BLaER1 (cell line): ENCODE data around the gene SREK1IP1.

Experiments used
- H3K27ac ChIP-seq: shearing (Covaris generic); formaldehyde crosslinking; 2 replicates; pipeline ENCODE4 v1.8.1; 2022
- H3K27me3 ChIP-seq: shearing (Covaris generic); formaldehyde crosslinking; 2 replicates; pipeline ENCODE4 v1.8.1; 2022
- H3K36me3 ChIP-seq: shearing (Covaris generic); formaldehyde crosslinking; 2 replicates; pipeline ENCODE4 v1.8.1; 2022
- H3K4me1 ChIP-seq: shearing (Covaris generic); formaldehyde crosslinking; 2 replicates; pipeline ENCODE4 v1.8.1; 2022
- H3K4me2 ChIP-seq: shearing (Covaris generic); formaldehyde crosslinking; 2 replicates; pipeline ENCODE4 v1.8.1; 2022
- H3K4me3 ChIP-seq: shearing (Covaris generic); formaldehyde crosslinking; 2 replicates; pipeline ENCODE4 v1.8.1; 2022
- H3K9ac ChIP-seq: shearing (Covaris generic); formaldehyde crosslinking; 2 replicates; pipeline ENCODE4 v1.8.1; 2022
- H3K9me3 ChIP-seq: shearing (Covaris generic); formaldehyde crosslinking; 2 replicates; pipeline ENCODE4 v1.8.1; 2022
- H4K20me1 ChIP-seq: shearing (Covaris generic); formaldehyde crosslinking; 2 replicates; pipeline ENCODE4 v1.8.1; 2022
- Cebpa-rat ChIP-seq: shearing (Covaris generic); IDR thresholded peaks from 2 replicates; pipeline ENCODE4 v1.8.1; 2022

The SREK1IP1 gene

GRCh38 chr5:64767959-64768357 is 533 bp downstream of the SREK1IP1 start:
- Histone ChIP-seq H3K4me1 (peaks cover 47% of the 10 kb centered on the region), H4K20me1 (peaks cover 41% of the 10 kb centered on the region), H3K4me3 (peak overlapping the region; percentile 96), H3K9me3 (no peaks in the 10 kb centered on the region), H3K36me3 (peaks cover 33% of the 10 kb centered on the region), H3K27me3 (no peaks in the 10 kb centered on the region), H3K27ac (peak overlapping the region; percentile 98), H3K9ac (peak overlapping the region; percentile 96), H3K4me2 (peak overlapping the region; percentile 84)
- no peak for TF ChIP-seq Cebpa-rat

- Histone ChIP-seq H3K27ac (no peak overlapping the region), H3K9ac (peak overlapping the region; percentile 96; the same call in 1 of the 2 replicates), H3K4me3 (peak overlapping the region; percentile 96), H3K36me3 (peaks cover 33% of the 10 kb centered on the region), H3K27me3 (no peaks in the 10 kb centered on the region), H3K4me1 (peaks cover 43% of the 10 kb centered on the region), H3K4me2 (peak overlapping the region; percentile 84), H3K9me3 (no peaks in the 10 kb centered on the region), H4K20me1 (peaks cover 49% of the 10 kb centered on the region)
- no peak for TF ChIP-seq Cebpa-rat
Measured at GRCh38 chr5:64766941-64767340, 1.6 kb downstream of the SREK1IP1 start.

- H3K9me3 ChIP-seq, result no peaks in the 10 kb centered on the region
- H3K9ac ChIP-seq, result no peak overlapping the region
- H3K4me1 ChIP-seq, result peaks cover 40% of the 10 kb centered on the region
- peaks cover 42% of the 10 kb centered on the region for H3K36me3 ChIP-seq
- peaks cover 59% of the 10 kb centered on the region for H4K20me1 ChIP-seq
- no peaks in the 10 kb centered on the region for H3K27me3 ChIP-seq
- peak overlapping the region; percentile 84 for H3K4me2 ChIP-seq
- no peak overlapping the region for H3K27ac ChIP-seq
- H3K4me3 ChIP-seq, result no peak overlapping the region
- no peak for TF ChIP-seq Cebpa-rat
Measured at GRCh38 chr5:64765804-64766504, 2.5 kb downstream of the SREK1IP1 start.

- TF ChIP-seq Cebpa-rat, result no peak
- Histone ChIP-seq H3K27me3 (no peaks in the 10 kb centered on the region), H4K20me1 (peaks cover 78% of the 10 kb centered on the region), H3K36me3 (peaks cover 62% of the 10 kb centered on the region), H3K4me2 (no peak overlapping the region), H3K27ac (no peak overlapping the region), H3K9ac (no peak overlapping the region), H3K4me3 (no peak overlapping the region), H3K4me1 (peaks cover 22% of the 10 kb centered on the region), H3K9me3 (no peaks in the 10 kb centered on the region)
Measured at GRCh38 chr5:64763948-64764503, 4.5 kb downstream of the SREK1IP1 start.

- Histone ChIP-seq H3K27me3 (no peaks in the 10 kb centered on the region), H4K20me1 (peaks cover 94% of the 10 kb centered on the region), H3K9ac (no peak overlapping the region), H3K4me1 (no peaks in the 10 kb centered on the region), H3K27ac (no peak overlapping the region), H3K4me3 (no peak overlapping the region), H3K36me3 (peaks cover 71% of the 10 kb centered on the region), H3K9me3 (no peaks in the 10 kb centered on the region), H3K4me2 (no peak overlapping the region)
- no peak for TF ChIP-seq Cebpa-rat
Measured at GRCh38 chr5:64759960-64760660, 8.4 kb downstream of the SREK1IP1 start.

GRCh38 chr5:64758901-64759300 is 9.6 kb downstream of the SREK1IP1 start:
- Histone ChIP-seq H3K9me3 (no peaks in the 10 kb centered on the region), H3K27me3 (no peaks in the 10 kb centered on the region), H3K36me3 (peaks cover 71% of the 10 kb centered on the region), H3K4me2 (no peak overlapping the region), H3K4me3 (no peak overlapping the region), H3K4me1 (no peaks in the 10 kb centered on the region), H4K20me1 (peaks cover 94% of the 10 kb centered on the region), H3K27ac (no peak overlapping the region), H3K9ac (no peak overlapping the region)
- no peak for TF ChIP-seq Cebpa-rat

- Histone ChIP-seq H3K36me3 (peaks cover 57% of the 10 kb centered on the region), H3K4me3 (no peak overlapping the region), H4K20me1 (peaks cover 59% of the 10 kb centered on the region), H3K9me3 (no peaks in the 10 kb centered on the region), H3K4me1 (no peaks in the 10 kb centered on the region), H3K27ac (no peak overlapping the region), H3K9ac (no peak overlapping the region), H3K27me3 (no peaks in the 10 kb centered on the region), H3K4me2 (no peak overlapping the region)
- TF ChIP-seq Cebpa-rat, result no peak
Measured at GRCh38 chr5:64754066-64754465, 14.4 kb downstream of the SREK1IP1 start.

GRCh38 chr5:64749385-64749784 is 19.1 kb downstream of the SREK1IP1 start:
- H4K20me1 ChIP-seq, result peaks cover 37% of the 10 kb centered on the region
- peaks cover 51% of the 10 kb centered on the region for H3K36me3 ChIP-seq
- no peak for TF ChIP-seq Cebpa-rat
- H3K4me3 ChIP-seq, result no peak overlapping the region
- no peak overlapping the region for H3K27ac ChIP-seq
- H3K9me3 ChIP-seq, result no peaks in the 10 kb centered on the region
- H3K4me1 ChIP-seq, result no peaks in the 10 kb centered on the region
- H3K4me2 ChIP-seq, result no peak overlapping the region
- H3K9ac ChIP-seq, result no peak overlapping the region
- no peaks in the 10 kb centered on the region for H3K27me3 ChIP-seq

GRCh38 chr5:64746446-64746845 is 22.0 kb downstream of the SREK1IP1 start:
- no peak overlapping the region for H3K27ac ChIP-seq
- peaks cover 46% of the 10 kb centered on the region for H3K36me3 ChIP-seq
- no peak for TF ChIP-seq Cebpa-rat
- H3K27me3 ChIP-seq, result no peaks in the 10 kb centered on the region
- H3K4me2 ChIP-seq, result no peak overlapping the region
- H3K4me3 ChIP-seq, result no peak overlapping the region
- peaks cover 10% of the 10 kb centered on the region; the same call in 1 of the 2 replicates for H3K4me1 ChIP-seq
- H3K9ac ChIP-seq, result no peak overlapping the region
- peaks cover 37% of the 10 kb centered on the region for H4K20me1 ChIP-seq
- no peaks in the 10 kb centered on the region for H3K9me3 ChIP-seq

- no peaks in the 10 kb centered on the region for H3K27me3 ChIP-seq
- H3K36me3 ChIP-seq, result peaks cover 50% of the 10 kb centered on the region
- no peak overlapping the region for H3K4me3 ChIP-seq
- peaks cover 35% of the 10 kb centered on the region for H4K20me1 ChIP-seq
- no peak overlapping the region for H3K4me2 ChIP-seq
- no peak for TF ChIP-seq Cebpa-rat
- H3K4me1 ChIP-seq, result peaks cover 10% of the 10 kb centered on the region; the same call in 1 of the 2 replicates
- no peaks in the 10 kb centered on the region for H3K9me3 ChIP-seq
- no peak overlapping the region for H3K27ac ChIP-seq
- H3K9ac ChIP-seq, result no peak overlapping the region
Measured at GRCh38 chr5:64744914-64745313, 23.6 kb downstream of the SREK1IP1 start.
